Measurements from ENCODE around the gene CLEC3B. TPM values are rescaled to one million over a fixed set of nuclear protein-coding genes. Genes with fewer than 3 reads are reported as not detected.

Gene CLEC3B
- polyA plus RNA-seq (2013, experiment 1 of 2), result 0.35 TPM
- polyA plus RNA-seq (2013, experiment 2 of 2), result 0.26 TPM

GRCh38 chr3:45026038-45026437, at the start of gene CLEC3B:
CLEC3B (plus strand) TSS chr3:45026303; CDS start chr3:45026363, 60 bp downstream.
- no CpG with 5 or more reads among the region's 13 CpGs for WGBS, 2 donors (ENCODE audit: extremely low coverage in 2 of 2, insufficient read length in 2 of 2, insufficient replicate concordance in 1 of 2)
- no peaks in the 10 kb centered on the region for H3K79me1 ChIP-seq (ENCODE audit: low read depth, low read length)
- H3K27ac ChIP-seq (replicated peaks; ENCODE audit: low read length), result no peak within 1 kb of the TSS
- H3K9me3 ChIP-seq (replicated peaks in 1 of 2; ENCODE audit: control insufficient read depth in 2 of 2, insufficient read depth in 1 of 2, low read depth in 1 of 2, low read length in 2 of 2), result no peaks in the 10 kb centered on the region
- peak within 1 kb of the TSS; percentile 30 for H3K9ac ChIP-seq (ENCODE audit: low read depth, low read length, poor library complexity)
- peak within 1 kb of the TSS; percentile 36 for H3K18ac ChIP-seq (ENCODE audit: low read length)
- peak within 1 kb of the TSS; percentile 16 for H2AK5ac ChIP-seq (ENCODE audit: low read depth, low read length)
- H4K91ac ChIP-seq (ENCODE audit: low read depth, low read length, poor library complexity), result no peak within 1 kb of the TSS
- H3K4me3 ChIP-seq (ENCODE audit: low read length in 2 of 2), result no peak within 1 kb of the TSS
- no peak within 1 kb of the TSS for H4K8ac ChIP-seq (ENCODE audit: low read depth, low read length)
- H2BK5ac ChIP-seq (ENCODE audit: low read length), result no peak within 1 kb of the TSS
- peaks cover 0 to 5% (median 0%) of the 10 kb centered on the region in 3 experiments for H3K27me3 ChIP-seq (ENCODE audit: control insufficient read depth in 3 of 3, insufficient read depth in 3 of 3, low read depth in 1 of 3, low read length in 3 of 3)
- no peaks in the 10 kb centered on the region for H3K36me3 ChIP-seq (replicated peaks in 1 of 2; ENCODE audit: control insufficient read depth in 2 of 2, insufficient read depth in 2 of 2, low read length in 2 of 2)
- H3K4me1 ChIP-seq (ENCODE audit: control insufficient read depth in 2 of 2, insufficient read depth in 1 of 2, low read depth in 1 of 2, low read length in 2 of 2), result peaks cover 0 to 11% of the 10 kb centered on the region in 2 donors
- no peak within 1 kb of the TSS for H3K4ac ChIP-seq (ENCODE audit: low read length)
- H2BK12ac ChIP-seq (ENCODE audit: low read length), result no peak within 1 kb of the TSS
- no peak within 1 kb of the TSS for H2BK15ac ChIP-seq (ENCODE audit: low read length)
- DNase-seq (ENCODE audit: low spot score), result no peak
- H3K23ac ChIP-seq (ENCODE audit: low read depth, low read length, poor library complexity), result no peak within 1 kb of the TSS
- no peak within 1 kb of the TSS for H2BK120ac ChIP-seq (ENCODE audit: low read depth, low read length)
- peak within 1 kb of the TSS; percentile 71 for H2AFZ ChIP-seq (ENCODE audit: low read length)
- no peak within 1 kb of the TSS for H3K14ac ChIP-seq (ENCODE audit: low read length)
- H3K4me2 ChIP-seq (ENCODE audit: insufficient read depth, low read length, poor library complexity, severe bottlenecking), result no peak within 1 kb of the TSS

- H2BK12ac ChIP-seq (ENCODE audit: low read length), result no peak overlapping the region
- DNase-seq (ENCODE audit: low spot score), result no peak
- H4K8ac ChIP-seq (ENCODE audit: low read depth, low read length), result no peak overlapping the region
- no peak overlapping the region for H3K27ac ChIP-seq (replicated peaks; ENCODE audit: low read length)
- peaks cover 0 to 4% of the 10 kb centered on the region in 2 donors for H3K9me3 ChIP-seq (replicated peaks in 1 of 2; ENCODE audit: control insufficient read depth in 2 of 2, insufficient read depth in 1 of 2, low read depth in 1 of 2, low read length in 2 of 2)
- no peak overlapping the region for H3K4me3 ChIP-seq (ENCODE audit: low read length in 2 of 2)
- H3K4me2 ChIP-seq (ENCODE audit: insufficient read depth, low read length, poor library complexity, severe bottlenecking), result no peak overlapping the region
- no peak overlapping the region for H3K9ac ChIP-seq (ENCODE audit: low read depth, low read length, poor library complexity)
- peaks cover 3 to 5% of the 10 kb centered on the region in 2 donors for H3K4me1 ChIP-seq (ENCODE audit: control insufficient read depth in 2 of 2, insufficient read depth in 1 of 2, low read depth in 1 of 2, low read length in 2 of 2)
- H2BK15ac ChIP-seq (ENCODE audit: low read length), result no peak overlapping the region
- no peak overlapping the region for H3K4ac ChIP-seq (ENCODE audit: low read length)
- H3K23ac ChIP-seq (ENCODE audit: low read depth, low read length, poor library complexity), result no peak overlapping the region
- H3K36me3 ChIP-seq (replicated peaks in 1 of 2; ENCODE audit: control insufficient read depth in 2 of 2, insufficient read depth in 2 of 2, low read length in 2 of 2), result peaks cover 8 to 18% of the 10 kb centered on the region in 2 donors
- peaks cover 7% of the 10 kb centered on the region for H3K79me1 ChIP-seq (ENCODE audit: low read depth, low read length)
- WGBS, 2 donors (ENCODE audit: extremely low coverage in 2 of 2, insufficient read length in 2 of 2, insufficient replicate concordance in 1 of 2), result no CpG with 5 or more reads among the region's 1 CpG
- H3K14ac ChIP-seq (ENCODE audit: low read length), result no peak overlapping the region
- no peak overlapping the region for H2BK120ac ChIP-seq (ENCODE audit: low read depth, low read length)
- H3K18ac ChIP-seq (ENCODE audit: low read length), result no peak overlapping the region
- H2AK5ac ChIP-seq (ENCODE audit: low read depth, low read length), result no peak overlapping the region
- no peak overlapping the region for H2AFZ ChIP-seq (ENCODE audit: low read length)
- no peak overlapping the region for H4K91ac ChIP-seq (ENCODE audit: low read depth, low read length, poor library complexity)
- no peak overlapping the region for H2BK5ac ChIP-seq (ENCODE audit: low read length)
- no peaks in the 10 kb centered on the region for H3K27me3 ChIP-seq (ENCODE audit: control insufficient read depth in 3 of 3, insufficient read depth in 3 of 3, low read depth in 1 of 3, low read length in 3 of 3)
Observed at GRCh38 chr3:44981220-44981619, 44.9 kb upstream of the CLEC3B start.

GRCh38 chr3:44981751-44982150, 44.4 kb upstream of the CLEC3B start:
- WGBS, 2 donors (ENCODE audit: extremely low coverage in 2 of 2, insufficient read length in 2 of 2, insufficient replicate concordance in 1 of 2), result no CpG with 5 or more reads among the region's 4 CpGs
- Histone ChIP-seq H3K4me2 (ENCODE audit: insufficient read depth, low read length, poor library complexity, severe bottlenecking) (no peak overlapping the region), H3K36me3 (replicated peaks in 1 of 2; ENCODE audit: control insufficient read depth in 2 of 2, insufficient read depth in 2 of 2, low read length in 2 of 2) (peaks cover 8 to 18% of the 10 kb centered on the region in 2 donors), H2BK120ac (ENCODE audit: low read depth, low read length) (no peak overlapping the region), H3K27me3 (ENCODE audit: control insufficient read depth in 3 of 3, insufficient read depth in 3 of 3, low read depth in 1 of 3, low read length in 3 of 3) (no peaks in the 10 kb centered on the region), H4K8ac (ENCODE audit: low read depth, low read length) (no peak overlapping the region), H2BK5ac (ENCODE audit: low read length) (no peak overlapping the region), H3K4me1 (ENCODE audit: control insufficient read depth in 2 of 2, insufficient read depth in 1 of 2, low read depth in 1 of 2, low read length in 2 of 2) (peaks cover 3 to 5% of the 10 kb centered on the region in 2 donors), H3K18ac (ENCODE audit: low read length) (no peak overlapping the region), H3K23ac (ENCODE audit: low read depth, low read length, poor library complexity) (no peak overlapping the region), H3K27ac (replicated peaks; ENCODE audit: low read length) (no peak overlapping the region), H3K9me3 (replicated peaks in 1 of 2; ENCODE audit: control insufficient read depth in 2 of 2, insufficient read depth in 1 of 2, low read depth in 1 of 2, low read length in 2 of 2) (peaks cover 2 to 8% of the 10 kb centered on the region in 2 donors), H3K4me3 (ENCODE audit: low read length in 2 of 2) (no peak overlapping the region), H2BK12ac (ENCODE audit: low read length) (no peak overlapping the region), H2BK15ac (ENCODE audit: low read length) (no peak overlapping the region), H2AFZ (ENCODE audit: low read length) (no peak overlapping the region), H3K14ac (ENCODE audit: low read length) (no peak overlapping the region), H3K9ac (ENCODE audit: low read depth, low read length, poor library complexity) (no peak overlapping the region), H4K91ac (ENCODE audit: low read depth, low read length, poor library complexity) (no peak overlapping the region), H3K4ac (ENCODE audit: low read length) (no peak overlapping the region), H3K79me1 (ENCODE audit: low read depth, low read length) (peaks cover 9% of the 10 kb centered on the region), H2AK5ac (ENCODE audit: low read depth, low read length) (no peak overlapping the region)
- no peak for DNase-seq (ENCODE audit: low spot score)

GRCh38 chr3:44982817-44983216, 43.3 kb upstream of the CLEC3B start:
- H3K18ac ChIP-seq (ENCODE audit: low read length), result no peak overlapping the region
- no peaks in the 10 kb centered on the region for H3K27me3 ChIP-seq (ENCODE audit: control insufficient read depth in 3 of 3, insufficient read depth in 3 of 3, low read depth in 1 of 3, low read length in 3 of 3)
- no CpG with 5 or more reads among the region's 3 CpGs for WGBS, 2 donors (ENCODE audit: extremely low coverage in 2 of 2, insufficient read length in 2 of 2, insufficient replicate concordance in 1 of 2)
- no peak overlapping the region for H3K27ac ChIP-seq (replicated peaks; ENCODE audit: low read length)
- H2BK5ac ChIP-seq (ENCODE audit: low read length), result no peak overlapping the region
- H3K4me2 ChIP-seq (ENCODE audit: insufficient read depth, low read length, poor library complexity, severe bottlenecking), result no peak overlapping the region
- no peak overlapping the region for H3K4ac ChIP-seq (ENCODE audit: low read length)
- H2AK5ac ChIP-seq (ENCODE audit: low read depth, low read length), result no peak overlapping the region
- peaks cover 6% of the 10 kb centered on the region for H3K79me1 ChIP-seq (ENCODE audit: low read depth, low read length)
- H2BK12ac ChIP-seq (ENCODE audit: low read length), result no peak overlapping the region
- no peak overlapping the region for H2BK15ac ChIP-seq (ENCODE audit: low read length)
- H2BK120ac ChIP-seq (ENCODE audit: low read depth, low read length), result no peak overlapping the region
- H2AFZ ChIP-seq (ENCODE audit: low read length), result no peak overlapping the region
- H3K4me3 ChIP-seq (ENCODE audit: low read length in 2 of 2), result no peak overlapping the region
- peaks cover 2 to 8% of the 10 kb centered on the region in 2 donors for H3K9me3 ChIP-seq (replicated peaks in 1 of 2; ENCODE audit: control insufficient read depth in 2 of 2, insufficient read depth in 1 of 2, low read depth in 1 of 2, low read length in 2 of 2)
- no peak overlapping the region for H4K91ac ChIP-seq (ENCODE audit: low read depth, low read length, poor library complexity)
- H4K8ac ChIP-seq (ENCODE audit: low read depth, low read length), result no peak overlapping the region
- no peaks in the 10 kb centered on the region for H3K4me1 ChIP-seq (ENCODE audit: control insufficient read depth in 2 of 2, insufficient read depth in 1 of 2, low read depth in 1 of 2, low read length in 2 of 2)
- H3K36me3 ChIP-seq (replicated peaks in 1 of 2; ENCODE audit: control insufficient read depth in 2 of 2, insufficient read depth in 2 of 2, low read length in 2 of 2), result peaks cover 8 to 15% of the 10 kb centered on the region in 2 donors
- H3K9ac ChIP-seq (ENCODE audit: low read depth, low read length, poor library complexity), result no peak overlapping the region
- DNase-seq (ENCODE audit: low spot score), result no peak
- no peak overlapping the region for H3K14ac ChIP-seq (ENCODE audit: low read length)
- H3K23ac ChIP-seq (ENCODE audit: low read depth, low read length, poor library complexity), result no peak overlapping the region
